ENCODE results near the gene RETSAT. TPM values are rescaled to one million over a fixed set of nuclear protein-coding genes. Genes with fewer than 3 reads are reported as not detected.

The RETSAT gene
- total and polyA plus RNA-seq, 2 of the 13 experiments (the other 11 are each of a cell fraction or from before 2014, with no cell fraction given), result 46.7 to 61.0 TPM

- no peak overlapping the region for H3K4me3 ChIP-seq (replicated peaks in 1 of 3; ENCODE audit: insufficient read depth in 1 of 3, low read depth in 2 of 3, low read length in 3 of 3)
- BruUV-seq (replicated peaks), result no TSS peak
- H3K79me2 ChIP-seq (ENCODE audit: insufficient read depth, low read length), result no peaks in the 10 kb centered on the region
- TF ChIP-seq SMYD3 (CRISPR knock-in tag; IDR thresholded peaks at IDR 0.05) (no peak), ZNF780A (CRISPR knock-in tag; IDR thresholded peaks at IDR 0.05) (no peak), TEF (CRISPR knock-in tag; IDR thresholded peaks at IDR 0.05) (no peak)
- TF ChIP-seq, protein P1, sequence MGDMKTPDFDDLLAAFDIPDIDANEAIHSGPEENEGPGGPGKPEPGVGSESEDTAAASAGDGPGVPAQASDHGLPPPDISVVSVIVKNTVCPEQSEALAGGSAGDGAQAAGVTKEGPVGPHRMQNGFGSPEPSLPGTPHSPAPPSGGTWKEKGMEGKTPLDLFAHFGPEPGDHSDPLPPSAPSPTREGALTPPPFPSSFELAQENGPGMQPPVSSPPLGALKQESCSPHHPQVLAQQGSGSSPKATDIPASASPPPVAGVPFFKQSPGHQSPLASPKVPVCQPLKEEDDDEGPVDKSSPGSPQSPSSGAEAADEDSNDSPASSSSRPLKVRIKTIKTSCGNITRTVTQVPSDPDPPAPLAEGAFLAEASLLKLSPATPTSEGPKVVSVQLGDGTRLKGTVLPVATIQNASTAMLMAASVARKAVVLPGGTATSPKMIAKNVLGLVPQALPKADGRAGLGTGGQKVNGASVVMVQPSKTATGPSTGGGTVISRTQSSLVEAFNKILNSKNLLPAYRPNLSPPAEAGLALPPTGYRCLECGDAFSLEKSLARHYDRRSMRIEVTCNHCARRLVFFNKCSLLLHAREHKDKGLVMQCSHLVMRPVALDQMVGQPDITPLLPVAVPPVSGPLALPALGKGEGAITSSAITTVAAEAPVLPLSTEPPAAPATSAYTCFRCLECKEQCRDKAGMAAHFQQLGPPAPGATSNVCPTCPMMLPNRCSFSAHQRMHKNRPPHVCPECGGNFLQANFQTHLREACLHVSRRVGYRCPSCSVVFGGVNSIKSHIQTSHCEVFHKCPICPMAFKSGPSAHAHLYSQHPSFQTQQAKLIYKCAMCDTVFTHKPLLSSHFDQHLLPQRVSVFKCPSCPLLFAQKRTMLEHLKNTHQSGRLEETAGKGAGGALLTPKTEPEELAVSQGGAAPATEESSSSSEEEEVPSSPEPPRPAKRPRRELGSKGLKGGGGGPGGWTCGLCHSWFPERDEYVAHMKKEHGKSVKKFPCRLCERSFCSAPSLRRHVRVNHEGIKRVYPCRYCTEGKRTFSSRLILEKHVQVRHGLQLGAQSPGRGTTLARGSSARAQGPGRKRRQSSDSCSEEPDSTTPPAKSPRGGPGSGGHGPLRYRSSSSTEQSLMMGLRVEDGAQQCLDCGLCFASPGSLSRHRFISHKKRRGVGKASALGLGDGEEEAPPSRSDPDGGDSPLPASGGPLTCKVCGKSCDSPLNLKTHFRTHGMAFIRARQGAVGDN (CRISPR knock-in tag; IDR thresholded peaks at IDR 0.05), result peak; percentile 15; the same call in 1 of the 2 replicates
- H2AFZ ChIP-seq (ENCODE audit: low read length), result no peak overlapping the region
- intact Hi-C loops (cut with micrococcal nuclease; ENCODE audit: unreplicated experiment), result no loop called here
- FAIRE-seq (no peak), DNase-seq (ENCODE audit: low spot score) (no peak), ATAC-seq (peak; percentile 50)
- WGBS (ENCODE audit: low lambda C conversion rate), result 41% methylated on average over 8 of the region's 8 CpGs
- no peak overlapping the region for H3K9ac ChIP-seq (ENCODE audit: insufficient read depth, low read depth, low read length)
- peaks cover 56% of the 10 kb centered on the region for H3K4me1 ChIP-seq (ENCODE audit: insufficient read depth, low read length)
- no peaks in the 10 kb centered on the region for H4K20me1 ChIP-seq (ENCODE audit: insufficient read depth, low read length)
- H3K36me3 ChIP-seq (replicated peaks in 1 of 2; ENCODE audit: control insufficient read depth in 1 of 2, insufficient read depth in 2 of 2, low read length in 2 of 2), result no peaks in the 10 kb centered on the region
- in situ Hi-C loops (cut with HindIII; ENCODE audit: extremely low pct_ligation_motif_present, low pct_unique_long_range_greater_than_20kb), result no loop called here
- ChIA-PET POLR2A (interaction anchor here (1.2 to 3.4 kb wide), 3 partner anchors 17 to 137 kb away, joined by 3 to 13 read pairs (median 4); partner anchors contain the start of genes ELMOD3, MAT2A, RETSAT and SH2D6), CTCF (ENCODE audit: low intra/inter-chr PET ratio, low total read pairs) (no interaction called here)
- no peak overlapping the region for H3K27ac ChIP-seq (ENCODE audit: extremely low read length, insufficient read depth, low read length)
- peak overlapping the region; percentile 28; the same call in 1 of the 2 replicates for H3K4me2 ChIP-seq (ENCODE audit: low read depth, low read length)
- H3K9me3 ChIP-seq (ENCODE audit: low read length), result no peaks in the 10 kb centered on the region
- H3K27me3 ChIP-seq (ENCODE audit: control insufficient read depth in 1 of 2, insufficient read depth in 2 of 2, low read length in 2 of 2), result no peaks in the 10 kb centered on the region
Measured at GRCh38 chr2:85401844-85402243, 47.5 kb upstream of the RETSAT start.

All from HepG2 (cell line).